ENCODE data around the gene MLH3. TPM values are rescaled to one million over a fixed set of nuclear protein-coding genes. Genes with fewer than 3 reads are reported as not detected.

The MLH3 gene
- polyA plus RNA-seq, 1 donor (not counting 4 experiments of a cell fraction or from before 2014, with no cell fraction given), result 13.0 TPM

GRCh38 chr14:75088153-75088552, 36.9 kb upstream of the MLH3 start:
- H3K27me3 ChIP-seq (ENCODE audit: control insufficient read depth, extremely low read depth, insufficient read depth, low read length), result no peaks in the 10 kb centered on the region
- dilution Hi-C loops (cut with MboI; ENCODE audit: extremely low pct_ligation_motif_present, low sequenced_read_pairs), result no loop called here
- DNase-seq (ENCODE audit: low read depth, low spot score) (no peak), FAIRE-seq (no peak)
- H4K20me1 ChIP-seq (ENCODE audit: control insufficient read depth, extremely low read depth, insufficient read depth, low read length), result no peaks in the 10 kb centered on the region
- H2AFZ ChIP-seq (ENCODE audit: control insufficient read depth, low read length), result no peak overlapping the region
- no peaks in the 10 kb centered on the region for H3K9me3 ChIP-seq (ENCODE audit: control insufficient read depth, low read depth, low read length)
- H3K4me3 ChIP-seq (ENCODE audit: control insufficient read depth in 2 of 3, extremely low read depth in 1 of 3, insufficient read depth in 2 of 3, low read depth in 1 of 3, low read length in 3 of 3), result no peak overlapping the region
- no peak for TF ChIP-seq CTCF (optimal IDR thresholded peaks at IDR 0.05 in 1 of 3, IDR thresholded peaks at IDR 0.05 in 1 of 3, conservative IDR thresholded peaks at IDR 0.05 in 1 of 3; ENCODE audit: extremely low read depth in 1 of 3, insufficient read depth in 2 of 3, low read length in 3 of 3)
- no peak for TF ChIP-seq EZH2 (IDR thresholded peaks at IDR 0.05; ENCODE audit: low read length)
- no peak overlapping the region for H3K27ac ChIP-seq (ENCODE audit: control insufficient read depth, insufficient read depth, low read length)
- H3K4me2 ChIP-seq (ENCODE audit: control insufficient read depth, extremely low read depth, insufficient read depth, low read depth, low read length), result no peak overlapping the region
- H3K79me2 ChIP-seq (ENCODE audit: control insufficient read depth, insufficient read depth, low read length), result no peaks in the 10 kb centered on the region
- no peaks in the 10 kb centered on the region for H3K9me1 ChIP-seq (ENCODE audit: control insufficient read depth, extremely low read depth, insufficient read depth, low read length)
- no peak overlapping the region for H3K9ac ChIP-seq (ENCODE audit: control insufficient read depth, extremely low read depth, insufficient read depth, low read length)
- H3K4me1 ChIP-seq (ENCODE audit: control insufficient read depth, extremely low read depth, insufficient read depth, low read length), result no peaks in the 10 kb centered on the region
- peaks cover 19 to 20% of the 10 kb centered on the region in 2 experiments for H3K36me3 ChIP-seq (ENCODE audit: control insufficient read depth in 2 of 2, extremely low read depth in 1 of 2, insufficient read depth in 2 of 2, low read length in 2 of 2)

- no peaks in the 10 kb centered on the region for H4K20me1 ChIP-seq (ENCODE audit: control insufficient read depth, extremely low read depth, insufficient read depth, low read length)
- peak; percentile 66 for FAIRE-seq
- H3K4me2 ChIP-seq (ENCODE audit: control insufficient read depth, extremely low read depth, insufficient read depth, low read depth, low read length), result no peak overlapping the region
- H3K4me1 ChIP-seq (ENCODE audit: control insufficient read depth, extremely low read depth, insufficient read depth, low read length), result no peaks in the 10 kb centered on the region
- no peak overlapping the region for H3K9ac ChIP-seq (ENCODE audit: control insufficient read depth, extremely low read depth, insufficient read depth, low read length)
- DNase-seq (ENCODE audit: low read depth, low spot score), result no peak
- H3K27ac ChIP-seq (ENCODE audit: control insufficient read depth, insufficient read depth, low read length), result no peak overlapping the region
- H3K36me3 ChIP-seq (ENCODE audit: control insufficient read depth in 2 of 2, extremely low read depth in 1 of 2, insufficient read depth in 2 of 2, low read length in 2 of 2), result peaks cover 20 to 23% of the 10 kb centered on the region in 2 experiments
- H3K9me1 ChIP-seq (ENCODE audit: control insufficient read depth, extremely low read depth, insufficient read depth, low read length), result no peaks in the 10 kb centered on the region
- no peak overlapping the region for H3K4me3 ChIP-seq (ENCODE audit: control insufficient read depth in 2 of 3, extremely low read depth in 1 of 3, insufficient read depth in 2 of 3, low read depth in 1 of 3, low read length in 3 of 3)
- dilution Hi-C loops (cut with MboI; ENCODE audit: extremely low pct_ligation_motif_present, low sequenced_read_pairs), result no loop called here
- H3K27me3 ChIP-seq (ENCODE audit: control insufficient read depth, extremely low read depth, insufficient read depth, low read length), result no peaks in the 10 kb centered on the region
- H3K9me3 ChIP-seq (ENCODE audit: control insufficient read depth, low read depth, low read length), result no peaks in the 10 kb centered on the region
- TF ChIP-seq EZH2 (IDR thresholded peaks at IDR 0.05; ENCODE audit: low read length) (no peak), CTCF (optimal IDR thresholded peaks at IDR 0.05 in 1 of 3, IDR thresholded peaks at IDR 0.05 in 1 of 3, conservative IDR thresholded peaks at IDR 0.05 in 1 of 3; ENCODE audit: extremely low read depth in 1 of 3, insufficient read depth in 2 of 3, low read length in 3 of 3) (peak; percentile 43 to 74 (median 59))
- H2AFZ ChIP-seq (ENCODE audit: control insufficient read depth, low read length), result no peak overlapping the region
- no peaks in the 10 kb centered on the region for H3K79me2 ChIP-seq (ENCODE audit: control insufficient read depth, insufficient read depth, low read length)
These were observed 33.2 kb upstream of the MLH3 start for GRCh38 chr14:75084513-75084912.

Data from keratinocyte (primary cell).